ENCODE results near the gene PLCB1. TPM values are rescaled to one million over a fixed set of nuclear protein-coding genes. Genes with fewer than 3 reads are reported as not detected.

PLCB1 gene
- total and polyA plus RNA-seq, 7 donors: 1.5 to 10.7 (median 4.2) TPM

DNA sequence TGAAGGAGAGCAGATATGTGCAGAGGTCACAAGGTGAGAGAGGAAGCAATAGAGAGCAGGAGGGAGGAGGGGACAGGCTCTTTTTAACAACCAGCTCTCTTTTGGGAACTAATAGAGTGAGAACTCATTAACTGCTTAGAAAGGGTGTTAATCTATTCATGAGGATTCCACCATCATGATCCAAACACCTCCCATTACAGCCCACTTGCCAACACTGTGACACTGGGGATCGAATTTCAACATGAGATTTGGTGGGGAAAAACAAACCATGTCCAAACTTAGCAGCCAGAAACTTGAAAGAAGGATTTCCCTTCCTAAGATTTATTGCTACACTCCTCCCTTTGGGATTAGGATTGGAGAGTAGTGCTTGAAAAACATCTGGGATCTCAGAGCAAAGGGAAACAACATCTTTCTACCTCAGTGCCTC, 801.3 kb downstream of the PLCB1 start:
- TF ChIP-seq, protein P1, sequence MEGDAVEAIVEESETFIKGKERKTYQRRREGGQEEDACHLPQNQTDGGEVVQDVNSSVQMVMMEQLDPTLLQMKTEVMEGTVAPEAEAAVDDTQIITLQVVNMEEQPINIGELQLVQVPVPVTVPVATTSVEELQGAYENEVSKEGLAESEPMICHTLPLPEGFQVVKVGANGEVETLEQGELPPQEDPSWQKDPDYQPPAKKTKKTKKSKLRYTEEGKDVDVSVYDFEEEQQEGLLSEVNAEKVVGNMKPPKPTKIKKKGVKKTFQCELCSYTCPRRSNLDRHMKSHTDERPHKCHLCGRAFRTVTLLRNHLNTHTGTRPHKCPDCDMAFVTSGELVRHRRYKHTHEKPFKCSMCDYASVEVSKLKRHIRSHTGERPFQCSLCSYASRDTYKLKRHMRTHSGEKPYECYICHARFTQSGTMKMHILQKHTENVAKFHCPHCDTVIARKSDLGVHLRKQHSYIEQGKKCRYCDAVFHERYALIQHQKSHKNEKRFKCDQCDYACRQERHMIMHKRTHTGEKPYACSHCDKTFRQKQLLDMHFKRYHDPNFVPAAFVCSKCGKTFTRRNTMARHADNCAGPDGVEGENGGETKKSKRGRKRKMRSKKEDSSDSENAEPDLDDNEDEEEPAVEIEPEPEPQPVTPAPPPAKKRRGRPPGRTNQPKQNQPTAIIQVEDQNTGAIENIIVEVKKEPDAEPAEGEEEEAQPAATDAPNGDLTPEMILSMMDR (IDR thresholded peaks at IDR 0.05): no peak
- no peak for DNase-seq
- ATAC-seq: peak; percentile 20 to 75 (median 54)
- Histone ChIP-seq H3K36me3 (ENCODE audit: insufficient read depth in 1 of 2, low read depth in 1 of 2) (no peaks in the 10 kb centered on the region), H3K27me3 (ENCODE audit: insufficient read depth in 3 of 3, low read length in 2 of 3) (no peaks in the 10 kb centered on the region), H3K4me1 (peaks cover 9% of the 10 kb centered on the region), H3K9me3 (no peaks in the 10 kb centered on the region), H3K27ac (no peak overlapping the region), H3K4me3 (no peak overlapping the region)
- 0 to 5% (median 3%) methylated on average over 1 of the region's 1 CpG for WGBS, 3 donors
- intact Hi-C loops (cut with DNase I): no loop called here

DNA sequence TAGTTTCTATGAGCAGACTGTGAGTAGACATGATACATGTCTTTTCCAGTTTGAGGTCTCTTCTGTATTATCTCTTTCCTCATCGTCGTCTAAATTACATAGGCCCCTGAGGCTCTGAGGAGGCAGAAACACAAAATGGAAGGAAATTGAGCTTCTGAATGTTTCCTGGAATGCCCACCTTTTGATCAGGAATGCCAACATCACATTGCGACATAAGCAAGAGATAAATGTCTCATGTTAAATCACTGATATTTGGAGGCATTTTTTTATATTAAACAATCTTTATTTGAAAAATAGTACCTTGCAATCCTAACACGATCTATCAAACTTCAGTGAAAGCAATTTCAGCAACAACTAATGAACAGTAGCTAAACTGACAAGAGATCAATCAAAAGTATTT, 802.3 kb downstream of the PLCB1 start:
- ATAC-seq (no peak), DNase-seq (no peak)
- H3K36me3 ChIP-seq (ENCODE audit: insufficient read depth in 1 of 2, low read depth in 1 of 2): no peaks in the 10 kb centered on the region
- H3K4me1 ChIP-seq: peaks cover 9% of the 10 kb centered on the region
- TF ChIP-seq, protein P1 (IDR thresholded peaks at IDR 0.05): no peak
- no peaks in the 10 kb centered on the region for H3K27me3 ChIP-seq (ENCODE audit: insufficient read depth in 3 of 3, low read length in 2 of 3)
- intact Hi-C loops (cut with DNase I): no loop called here
- WGBS, 3 donors: 79 to 86% (median 84%) methylated on average over 4 of the region's 4 CpGs
- H3K27ac ChIP-seq: no peak overlapping the region
- H3K4me3 ChIP-seq: no peak overlapping the region
- H3K9me3 ChIP-seq: no peaks in the 10 kb centered on the region

Other genes starting within 250 kb of the PLCB1 start
- gene HAO1, start 191.8 kb upstream of the PLCB1 start, total RNA-seq: not detected
- gene HAO1, start 191.8 kb upstream of the PLCB1 start, polyA plus RNA-seq: not detected
- 10 to 100 TPM; 42.7 to 66.7 (median 47.3) TPM for gene TMX4, start 112.5 kb upstream of the PLCB1 start, total RNA-seq
- 10 to 100 TPM in 2 of 3 donors, 1 to 10 TPM in 1; 9.3 to 38.8 (median 16.8) TPM for gene TMX4, start 112.5 kb upstream of the PLCB1 start, polyA plus RNA-seq